Measurements from ENCODE around the gene ELF4. TPM values are rescaled to one million over a fixed set of nuclear protein-coding genes. Genes with fewer than 3 reads are reported as not detected.

ELF4 gene
- polyA plus RNA-seq, 1 donor from 2014 or later: not detected

GRCh38 chrX:130098210-130098552 lies 12.1 kb downstream of the ELF4 start:
- Histone ChIP-seq H4K20me1 (ENCODE audit: insufficient read depth) (no peaks in the 10 kb centered on the region), H2AFZ (ENCODE audit: low read depth, low read length) (no peak overlapping the region), H3K9me2 (ENCODE audit: insufficient read depth, low read length) (no peaks in the 10 kb centered on the region), H3K9me3 (ENCODE audit: low read length) (no peaks in the 10 kb centered on the region), H3K4me3 (ENCODE audit: low read length) (no peak overlapping the region), H3K4me2 (ENCODE audit: low read length) (no peak overlapping the region), H3K27me3 (ENCODE audit: insufficient read depth, low read depth, low read length) (no peaks in the 10 kb centered on the region), H3K36me3 (ENCODE audit: insufficient read depth, low read length) (no peaks in the 10 kb centered on the region), H3K27ac (ENCODE audit: low read length) (no peak overlapping the region), H3F3A (ENCODE audit: insufficient read depth, low read length, poor library complexity, severe bottlenecking) (no peaks in the 10 kb centered on the region), H3K9ac (ENCODE audit: low read length) (no peak overlapping the region), H3K79me2 (replicated peaks; ENCODE audit: insufficient read depth, low read length) (no peaks in the 10 kb centered on the region)
- TF ChIP-seq EZH2 (IDR thresholded peaks at IDR 0.05; ENCODE audit: borderline replicate concordance, insufficient read depth, low read length, poor library complexity, severe bottlenecking): no peak
- no peak for TF ChIP-seq SMC3 (conservative IDR thresholded peaks at IDR 0.05; ENCODE audit: poor library complexity)
- no peak for TF ChIP-seq POLR2AphosphoS5 (IDR thresholded peaks at IDR 0.05)
- TF ChIP-seq MXI1 (conservative IDR thresholded peaks at IDR 0.05; ENCODE audit: poor library complexity, severe bottlenecking): no peak
- TF ChIP-seq, protein P1, sequence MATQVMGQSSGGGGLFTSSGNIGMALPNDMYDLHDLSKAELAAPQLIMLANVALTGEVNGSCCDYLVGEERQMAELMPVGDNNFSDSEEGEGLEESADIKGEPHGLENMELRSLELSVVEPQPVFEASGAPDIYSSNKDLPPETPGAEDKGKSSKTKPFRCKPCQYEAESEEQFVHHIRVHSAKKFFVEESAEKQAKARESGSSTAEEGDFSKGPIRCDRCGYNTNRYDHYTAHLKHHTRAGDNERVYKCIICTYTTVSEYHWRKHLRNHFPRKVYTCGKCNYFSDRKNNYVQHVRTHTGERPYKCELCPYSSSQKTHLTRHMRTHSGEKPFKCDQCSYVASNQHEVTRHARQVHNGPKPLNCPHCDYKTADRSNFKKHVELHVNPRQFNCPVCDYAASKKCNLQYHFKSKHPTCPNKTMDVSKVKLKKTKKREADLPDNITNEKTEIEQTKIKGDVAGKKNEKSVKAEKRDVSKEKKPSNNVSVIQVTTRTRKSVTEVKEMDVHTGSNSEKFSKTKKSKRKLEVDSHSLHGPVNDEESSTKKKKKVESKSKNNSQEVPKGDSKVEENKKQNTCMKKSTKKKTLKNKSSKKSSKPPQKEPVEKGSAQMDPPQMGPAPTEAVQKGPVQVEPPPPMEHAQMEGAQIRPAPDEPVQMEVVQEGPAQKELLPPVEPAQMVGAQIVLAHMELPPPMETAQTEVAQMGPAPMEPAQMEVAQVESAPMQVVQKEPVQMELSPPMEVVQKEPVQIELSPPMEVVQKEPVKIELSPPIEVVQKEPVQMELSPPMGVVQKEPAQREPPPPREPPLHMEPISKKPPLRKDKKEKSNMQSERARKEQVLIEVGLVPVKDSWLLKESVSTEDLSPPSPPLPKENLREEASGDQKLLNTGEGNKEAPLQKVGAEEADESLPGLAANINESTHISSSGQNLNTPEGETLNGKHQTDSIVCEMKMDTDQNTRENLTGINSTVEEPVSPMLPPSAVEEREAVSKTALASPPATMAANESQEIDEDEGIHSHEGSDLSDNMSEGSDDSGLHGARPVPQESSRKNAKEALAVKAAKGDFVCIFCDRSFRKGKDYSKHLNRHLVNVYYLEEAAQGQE (IDR thresholded peaks at IDR 0.05; ENCODE audit: borderline replicate concordance): no peak
- TF ChIP-seq, protein P2, sequence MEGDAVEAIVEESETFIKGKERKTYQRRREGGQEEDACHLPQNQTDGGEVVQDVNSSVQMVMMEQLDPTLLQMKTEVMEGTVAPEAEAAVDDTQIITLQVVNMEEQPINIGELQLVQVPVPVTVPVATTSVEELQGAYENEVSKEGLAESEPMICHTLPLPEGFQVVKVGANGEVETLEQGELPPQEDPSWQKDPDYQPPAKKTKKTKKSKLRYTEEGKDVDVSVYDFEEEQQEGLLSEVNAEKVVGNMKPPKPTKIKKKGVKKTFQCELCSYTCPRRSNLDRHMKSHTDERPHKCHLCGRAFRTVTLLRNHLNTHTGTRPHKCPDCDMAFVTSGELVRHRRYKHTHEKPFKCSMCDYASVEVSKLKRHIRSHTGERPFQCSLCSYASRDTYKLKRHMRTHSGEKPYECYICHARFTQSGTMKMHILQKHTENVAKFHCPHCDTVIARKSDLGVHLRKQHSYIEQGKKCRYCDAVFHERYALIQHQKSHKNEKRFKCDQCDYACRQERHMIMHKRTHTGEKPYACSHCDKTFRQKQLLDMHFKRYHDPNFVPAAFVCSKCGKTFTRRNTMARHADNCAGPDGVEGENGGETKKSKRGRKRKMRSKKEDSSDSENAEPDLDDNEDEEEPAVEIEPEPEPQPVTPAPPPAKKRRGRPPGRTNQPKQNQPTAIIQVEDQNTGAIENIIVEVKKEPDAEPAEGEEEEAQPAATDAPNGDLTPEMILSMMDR (IDR thresholded peaks at IDR 0.05; ENCODE audit: poor library complexity, severe bottlenecking): no peak
- no peak for TF ChIP-seq RAD21 (conservative IDR thresholded peaks at IDR 0.05)
- TF ChIP-seq EP300 (conservative IDR thresholded peaks at IDR 0.05; ENCODE audit: poor library complexity, severe bottlenecking): no peak
- TF ChIP-seq TAF1 (IDR thresholded peaks at IDR 0.05; ENCODE audit: low read depth): no peak

- Histone ChIP-seq H3K9me3 (ENCODE audit: low read length) (no peaks in the 10 kb centered on the region), H2AFZ (ENCODE audit: low read depth, low read length) (no peak overlapping the region), H3F3A (ENCODE audit: insufficient read depth, low read length, poor library complexity, severe bottlenecking) (no peaks in the 10 kb centered on the region), H3K79me2 (replicated peaks; ENCODE audit: insufficient read depth, low read length) (no peaks in the 10 kb centered on the region), H3K9ac (ENCODE audit: low read length) (no peak overlapping the region), H3K27me3 (ENCODE audit: insufficient read depth, low read depth, low read length) (no peaks in the 10 kb centered on the region), H3K27ac (ENCODE audit: low read length) (no peak overlapping the region), H3K4me3 (ENCODE audit: low read length) (no peak overlapping the region), H3K4me2 (ENCODE audit: low read length) (no peak overlapping the region), H3K9me2 (ENCODE audit: insufficient read depth, low read length) (no peaks in the 10 kb centered on the region), H4K20me1 (ENCODE audit: insufficient read depth) (no peaks in the 10 kb centered on the region), H3K36me3 (ENCODE audit: insufficient read depth, low read length) (no peaks in the 10 kb centered on the region)
- TF ChIP-seq POLR2AphosphoS5 (IDR thresholded peaks at IDR 0.05): no peak
These were observed 12.6 kb downstream of the ELF4 start for GRCh38 chrX:130097507-130098209.

Measured in neural cell (in vitro differentiated cells).